ENCODE results near the gene URB2. TPM values are rescaled to one million over a fixed set of nuclear protein-coding genes. Genes with fewer than 3 reads are reported as not detected.
A peak's percentile ranks its signal among the peaks of the same experiment; 100 is the strongest.

Gene URB2
- 10 to 100 TPM; 17.2 to 17.5 TPM for total RNA-seq

- peak; percentile 93 for ATAC-seq
- H3K9me3 Mint-ChIP-seq (ENCODE audit: insufficient read depth): no peaks in the 10 kb centered on the region
- H3K4me1 Mint-ChIP-seq (ENCODE audit: low read depth): peaks cover 52% of the 10 kb centered on the region
- ChIA-PET POLR2A (interaction anchor here (0.9 to 4.2 kb wide), 2 partner anchors 11 to 68 kb away, joined by 3 to 22 read pairs; partner anchors contain the start of gene ABCB10), CTCF (interaction anchor here (1.4 kb wide), 1 partner anchor 651 kb away, joined by 3 read pairs; no protein-coding TSS in a partner anchor)
- H3K27ac Mint-ChIP-seq: peak within 1 kb of the TSS; percentile 98
- peak within 1 kb of the TSS; percentile 98 for H3K4me3 Mint-ChIP-seq
- peaks cover 31% of the 10 kb centered on the region for H3K36me3 Mint-ChIP-seq (ENCODE audit: low read depth)
- H3K27me3 Mint-ChIP-seq (ENCODE audit: low read depth): no peaks in the 10 kb centered on the region
- DNase-seq: peak; percentile 87
Measured at GRCh38 chr1:229625915-229626831, at the start of gene URB2, which contains the start of gene TAF5L. Gene URB2, plus strand, starts transcription at chr1:229626247. Its CDS starts 1,387 bp downstream, at chr1:229627634. Gene TAF5L, minus strand, starts transcription at chr1:229626122. Its CDS starts 11,640 bp downstream, at chr1:229614482.

- no peaks in the 10 kb centered on the region for H3K36me3 Mint-ChIP-seq (ENCODE audit: low read depth)
- H3K4me3 Mint-ChIP-seq: no peak overlapping the region
- ChIA-PET POLR2A (no interaction called here), CTCF (interaction anchor here (1.6 kb wide), 1 partner anchor 18 kb away, joined by 3 read pairs; no protein-coding TSS in a partner anchor)
- DNase-seq (no peak), ATAC-seq (no peak)
- H3K27me3 Mint-ChIP-seq (ENCODE audit: low read depth): peaks cover 9% of the 10 kb centered on the region
- H3K9me3 Mint-ChIP-seq (ENCODE audit: insufficient read depth): no peaks in the 10 kb centered on the region
- no peak overlapping the region for H3K27ac Mint-ChIP-seq
- H3K4me1 Mint-ChIP-seq (ENCODE audit: low read depth): peaks cover 3% of the 10 kb centered on the region
Measured at GRCh38 chr1:229578168-229579058, 47.6 kb upstream of the URB2 start.

GRCh38 chr1:229579059-229579673 is 46.9 kb upstream of the URB2 start:
- Mint-ChIP-seq H3K27ac (no peak overlapping the region), H3K36me3 (ENCODE audit: low read depth) (no peaks in the 10 kb centered on the region), H3K4me1 (ENCODE audit: low read depth) (peaks cover 3% of the 10 kb centered on the region), H3K9me3 (ENCODE audit: insufficient read depth) (no peaks in the 10 kb centered on the region), H3K27me3 (ENCODE audit: low read depth) (peaks cover 11% of the 10 kb centered on the region), H3K4me3 (no peak overlapping the region)
- ChIA-PET POLR2A (interaction anchor here (0.5 kb wide), 1 partner anchor 68 kb away, joined by 3 read pairs; no protein-coding TSS in a partner anchor), CTCF (interaction anchor here (1.6 kb wide), 1 partner anchor 18 kb away, joined by 3 read pairs; no protein-coding TSS in a partner anchor)
- ATAC-seq (no peak), DNase-seq (no peak)

GRCh38 chr1:229581485-229581884 is 44.6 kb upstream of the URB2 start:
- ATAC-seq (no peak), DNase-seq (no peak)
- Mint-ChIP-seq H3K4me1 (ENCODE audit: low read depth) (peaks cover 3% of the 10 kb centered on the region), H3K27me3 (ENCODE audit: low read depth) (peaks cover 11% of the 10 kb centered on the region), H3K27ac (no peak overlapping the region), H3K9me3 (ENCODE audit: insufficient read depth) (no peaks in the 10 kb centered on the region), H3K36me3 (ENCODE audit: low read depth) (no peaks in the 10 kb centered on the region), H3K4me3 (no peak overlapping the region)
- ChIA-PET CTCF (no interaction called here), POLR2A (no interaction called here)

- Mint-ChIP-seq H3K36me3 (ENCODE audit: low read depth) (no peaks in the 10 kb centered on the region), H3K9me3 (ENCODE audit: insufficient read depth) (no peaks in the 10 kb centered on the region), H3K4me1 (ENCODE audit: low read depth) (peaks cover 3% of the 10 kb centered on the region), H3K27ac (no peak overlapping the region), H3K4me3 (no peak overlapping the region), H3K27me3 (ENCODE audit: low read depth) (peaks cover 11% of the 10 kb centered on the region)
- DNase-seq (no peak), ATAC-seq (no peak)
- ChIA-PET POLR2A (no interaction called here), CTCF (interaction anchor here (1.2 kb wide), 1 partner anchor 324 kb away, joined by 3 read pairs; no protein-coding TSS in a partner anchor)
Measured at GRCh38 chr1:229582011-229582694, 43.9 kb upstream of the URB2 start.

GRCh38 chr1:229582715-229583114 is 43.3 kb upstream of the URB2 start:
- peaks cover 3% of the 10 kb centered on the region for H3K4me1 Mint-ChIP-seq (ENCODE audit: low read depth)
- no peak overlapping the region for H3K27ac Mint-ChIP-seq
- ChIA-PET POLR2A (no interaction called here), CTCF (interaction anchor here (1.2 kb wide), 1 partner anchor 324 kb away, joined by 3 read pairs; no protein-coding TSS in a partner anchor)
- peaks cover 10% of the 10 kb centered on the region for H3K27me3 Mint-ChIP-seq (ENCODE audit: low read depth)
- no peaks in the 10 kb centered on the region for H3K9me3 Mint-ChIP-seq (ENCODE audit: insufficient read depth)
- H3K4me3 Mint-ChIP-seq: no peak overlapping the region
- DNase-seq: no peak
- ATAC-seq: no peak
- no peaks in the 10 kb centered on the region for H3K36me3 Mint-ChIP-seq (ENCODE audit: low read depth)

GRCh38 chr1:229585338-229585737 is 40.7 kb upstream of the URB2 start:
- Mint-ChIP-seq H3K27me3 (ENCODE audit: low read depth) (peaks cover 2% of the 10 kb centered on the region), H3K36me3 (ENCODE audit: low read depth) (no peaks in the 10 kb centered on the region), H3K4me3 (no peak overlapping the region), H3K27ac (no peak overlapping the region), H3K4me1 (ENCODE audit: low read depth) (no peaks in the 10 kb centered on the region), H3K9me3 (ENCODE audit: insufficient read depth) (no peaks in the 10 kb centered on the region)
- DNase-seq (no peak), ATAC-seq (no peak)
- CTCF ChIA-PET: no interaction called here
- POLR2A ChIA-PET: no interaction called here

GRCh38 chr1:229590119-229590518 is 35.9 kb upstream of the URB2 start:
- DNase-seq: no peak
- POLR2A ChIA-PET: no interaction called here
- H3K9me3 Mint-ChIP-seq (ENCODE audit: insufficient read depth): no peaks in the 10 kb centered on the region
- H3K36me3 Mint-ChIP-seq (ENCODE audit: low read depth): peaks cover 19% of the 10 kb centered on the region
- CTCF ChIA-PET: no interaction called here
- no peaks in the 10 kb centered on the region for H3K27me3 Mint-ChIP-seq (ENCODE audit: low read depth)
- H3K4me1 Mint-ChIP-seq (ENCODE audit: low read depth): no peaks in the 10 kb centered on the region
- H3K27ac Mint-ChIP-seq: no peak overlapping the region
- no peak overlapping the region for H3K4me3 Mint-ChIP-seq
- ATAC-seq: no peak

GRCh38 chr1:229593800-229594199 is 32.2 kb upstream of the URB2 start:
- Mint-ChIP-seq H3K36me3 (ENCODE audit: low read depth) (peaks cover 27% of the 10 kb centered on the region), H3K9me3 (ENCODE audit: insufficient read depth) (no peaks in the 10 kb centered on the region), H3K27ac (no peak overlapping the region), H3K27me3 (ENCODE audit: low read depth) (no peaks in the 10 kb centered on the region), H3K4me3 (no peak overlapping the region), H3K4me1 (ENCODE audit: low read depth) (no peaks in the 10 kb centered on the region)
- POLR2A ChIA-PET: no interaction called here
- CTCF ChIA-PET: no interaction called here
- ATAC-seq (no peak), DNase-seq (no peak)

GRCh38 chr1:229594227-229595008 is 31.6 kb upstream of the URB2 start:
- no peak overlapping the region for H3K27ac Mint-ChIP-seq
- no peak overlapping the region for H3K4me3 Mint-ChIP-seq
- no peak for DNase-seq
- H3K27me3 Mint-ChIP-seq (ENCODE audit: low read depth): no peaks in the 10 kb centered on the region
- H3K9me3 Mint-ChIP-seq (ENCODE audit: insufficient read depth): no peaks in the 10 kb centered on the region
- ATAC-seq: no peak
- POLR2A ChIA-PET: no interaction called here
- H3K4me1 Mint-ChIP-seq (ENCODE audit: low read depth): peaks cover 2% of the 10 kb centered on the region
- CTCF ChIA-PET: no interaction called here
- peaks cover 31% of the 10 kb centered on the region for H3K36me3 Mint-ChIP-seq (ENCODE audit: low read depth)

All from activated CD8-positive, alpha-beta T cell treated with anti-CD3 and anti-CD28 coated beads, Interleukin-2, amount 10 ng/mL, durations not matched to agents 7 days and 5 days (primary cell).